ENCODE measurements around the gene ARHGAP15.

The ARHGAP15 gene

DNA sequence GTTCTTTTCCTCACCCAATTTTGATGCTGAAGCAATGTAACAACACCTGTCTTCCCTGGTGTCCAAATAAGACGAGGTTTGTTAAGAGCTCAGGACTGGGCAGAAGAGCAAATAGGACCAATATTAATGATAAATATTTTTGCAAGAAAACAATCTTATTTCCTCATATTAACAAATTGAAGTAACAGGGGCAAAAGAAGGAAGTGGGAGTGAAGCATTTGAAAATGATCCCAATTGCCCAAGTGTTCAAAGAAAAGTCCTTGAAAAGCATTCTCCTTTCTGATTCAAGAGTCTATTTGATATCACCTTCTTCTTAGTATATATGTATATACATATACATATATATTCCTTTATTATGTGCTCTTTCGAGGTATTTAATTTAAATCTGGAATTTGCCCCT is 418.8 kb downstream of the ARHGAP15 start:
- ChIA-PET POLR2A (ENCODE audit: low non-redundant PET) (no interaction called here), CTCF (no interaction called here)
- TF ChIP-seq, protein P1, sequence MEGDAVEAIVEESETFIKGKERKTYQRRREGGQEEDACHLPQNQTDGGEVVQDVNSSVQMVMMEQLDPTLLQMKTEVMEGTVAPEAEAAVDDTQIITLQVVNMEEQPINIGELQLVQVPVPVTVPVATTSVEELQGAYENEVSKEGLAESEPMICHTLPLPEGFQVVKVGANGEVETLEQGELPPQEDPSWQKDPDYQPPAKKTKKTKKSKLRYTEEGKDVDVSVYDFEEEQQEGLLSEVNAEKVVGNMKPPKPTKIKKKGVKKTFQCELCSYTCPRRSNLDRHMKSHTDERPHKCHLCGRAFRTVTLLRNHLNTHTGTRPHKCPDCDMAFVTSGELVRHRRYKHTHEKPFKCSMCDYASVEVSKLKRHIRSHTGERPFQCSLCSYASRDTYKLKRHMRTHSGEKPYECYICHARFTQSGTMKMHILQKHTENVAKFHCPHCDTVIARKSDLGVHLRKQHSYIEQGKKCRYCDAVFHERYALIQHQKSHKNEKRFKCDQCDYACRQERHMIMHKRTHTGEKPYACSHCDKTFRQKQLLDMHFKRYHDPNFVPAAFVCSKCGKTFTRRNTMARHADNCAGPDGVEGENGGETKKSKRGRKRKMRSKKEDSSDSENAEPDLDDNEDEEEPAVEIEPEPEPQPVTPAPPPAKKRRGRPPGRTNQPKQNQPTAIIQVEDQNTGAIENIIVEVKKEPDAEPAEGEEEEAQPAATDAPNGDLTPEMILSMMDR (conservative IDR thresholded peaks at IDR 0.05; ENCODE audit: low read depth) = no peak
- H3K27ac ChIP-seq = no peak overlapping the region
- DNase-seq (ENCODE audit: low spot score) = no peak

DNA sequence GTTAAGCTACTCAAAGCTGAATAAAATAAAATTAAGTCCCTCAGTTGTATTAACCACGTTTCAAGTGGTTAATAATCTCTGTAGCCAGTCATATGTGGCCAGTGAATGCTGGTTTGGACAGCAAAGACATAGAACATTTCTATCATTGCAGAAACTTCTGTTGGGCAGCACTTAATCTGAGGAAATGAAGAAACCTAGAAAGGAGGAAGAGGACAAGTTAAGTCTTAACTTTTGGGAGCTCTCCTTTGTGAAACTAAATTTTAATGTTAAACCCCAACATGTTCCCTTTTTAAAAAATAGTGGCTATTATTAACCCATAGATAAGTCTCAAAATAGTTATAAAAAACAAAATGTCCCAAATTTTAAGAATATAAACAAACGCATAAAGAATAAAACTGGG is 421.3 kb downstream of the ARHGAP15 start:
- ChIA-PET POLR2A (ENCODE audit: low non-redundant PET) (no interaction called here), CTCF (no interaction called here)
- H3K27ac ChIP-seq = no peak overlapping the region
- TF ChIP-seq, protein P1 (conservative IDR thresholded peaks at IDR 0.05; ENCODE audit: low read depth) = no peak
- no peak for DNase-seq (ENCODE audit: low spot score)

DNA sequence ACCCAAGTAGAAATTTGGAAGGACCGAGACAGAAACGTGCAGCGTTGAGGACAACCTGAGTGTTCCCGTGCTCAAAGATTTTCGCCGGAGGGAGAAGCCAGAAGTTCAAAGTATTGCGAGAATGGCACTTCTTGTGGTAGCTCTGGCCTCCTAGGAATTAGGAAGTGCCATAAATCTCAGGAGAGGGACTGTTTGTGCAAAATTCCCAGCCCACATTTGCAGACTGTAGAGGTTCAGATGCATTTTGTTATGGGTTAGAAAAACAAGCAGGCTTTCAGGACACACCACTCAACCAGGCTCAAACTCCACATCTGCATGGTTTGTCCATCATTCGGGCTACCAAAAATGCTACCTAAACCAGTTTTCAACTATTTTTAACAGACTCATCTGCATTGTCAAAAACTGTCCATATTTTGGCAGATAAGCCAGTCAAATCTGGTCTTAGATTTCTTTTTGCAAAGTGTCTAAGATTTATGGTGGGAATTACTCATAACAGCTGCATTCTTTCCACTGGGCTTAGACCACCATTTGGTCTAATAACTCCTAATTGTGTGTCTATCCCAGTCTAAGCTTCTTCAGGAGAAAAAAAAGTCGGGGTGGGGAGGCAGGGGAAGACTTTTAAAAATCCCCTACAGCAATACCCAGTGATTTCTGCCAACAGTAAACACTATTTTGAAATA is 422.9 kb downstream of the ARHGAP15 start:
- TF ChIP-seq, protein P1 (conservative IDR thresholded peaks at IDR 0.05; ENCODE audit: low read depth) = no peak
- CTCF ChIA-PET = no interaction called here
- POLR2A ChIA-PET (ENCODE audit: low non-redundant PET) = no interaction called here
- no peak overlapping the region for H3K27ac ChIP-seq
- no peak for DNase-seq (ENCODE audit: low spot score)

DNA sequence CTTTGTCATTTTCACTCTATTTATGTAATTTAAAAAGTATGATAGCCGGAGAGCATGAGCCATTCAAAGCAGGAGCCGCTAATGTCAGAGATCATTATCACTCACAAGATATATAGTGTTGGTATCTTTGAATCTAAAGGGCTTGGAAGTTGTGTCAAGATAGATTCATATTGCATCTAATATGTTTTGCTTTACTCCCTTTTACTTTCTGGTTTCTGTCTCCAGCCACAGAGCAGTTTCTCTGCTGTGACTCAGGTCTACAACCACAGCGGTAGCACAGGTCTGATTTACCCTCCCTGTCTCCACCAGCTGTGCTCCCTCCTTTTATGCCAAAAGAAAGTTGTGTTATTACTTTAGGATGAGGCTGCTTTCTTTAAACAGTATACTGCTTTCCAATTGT is 424.0 kb downstream of the ARHGAP15 start:
- no peak for DNase-seq (ENCODE audit: low spot score)
- CTCF ChIA-PET = no interaction called here
- TF ChIP-seq, protein P1 (conservative IDR thresholded peaks at IDR 0.05; ENCODE audit: low read depth) = no peak
- POLR2A ChIA-PET (ENCODE audit: low non-redundant PET) = no interaction called here
- no peak overlapping the region for H3K27ac ChIP-seq

DNA sequence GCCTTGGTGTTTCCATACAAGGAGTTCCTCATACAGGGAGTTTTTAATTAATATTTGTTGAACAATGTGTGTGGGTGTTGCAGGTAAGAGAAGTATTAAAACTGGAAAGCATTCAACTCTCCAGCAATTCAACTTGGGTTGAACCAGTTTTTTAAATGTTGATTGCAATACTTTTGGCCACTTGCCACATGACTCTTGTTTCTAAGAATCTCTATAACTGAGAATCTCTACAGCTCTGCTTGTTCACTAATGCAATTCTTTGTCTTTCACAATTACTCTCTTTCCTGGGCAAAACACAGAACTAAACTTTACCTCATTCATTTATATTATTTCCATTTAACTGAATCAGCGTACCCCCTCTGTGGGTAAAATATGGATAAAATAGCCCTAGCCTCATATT is 429.4 kb downstream of the ARHGAP15 start:
- ChIA-PET CTCF (no interaction called here), POLR2A (ENCODE audit: low non-redundant PET) (no interaction called here)
- no peak overlapping the region for H3K27ac ChIP-seq
- TF ChIP-seq, protein P1 (conservative IDR thresholded peaks at IDR 0.05; ENCODE audit: low read depth) = no peak
- peak; percentile 16 for DNase-seq (ENCODE audit: low spot score)

DNA sequence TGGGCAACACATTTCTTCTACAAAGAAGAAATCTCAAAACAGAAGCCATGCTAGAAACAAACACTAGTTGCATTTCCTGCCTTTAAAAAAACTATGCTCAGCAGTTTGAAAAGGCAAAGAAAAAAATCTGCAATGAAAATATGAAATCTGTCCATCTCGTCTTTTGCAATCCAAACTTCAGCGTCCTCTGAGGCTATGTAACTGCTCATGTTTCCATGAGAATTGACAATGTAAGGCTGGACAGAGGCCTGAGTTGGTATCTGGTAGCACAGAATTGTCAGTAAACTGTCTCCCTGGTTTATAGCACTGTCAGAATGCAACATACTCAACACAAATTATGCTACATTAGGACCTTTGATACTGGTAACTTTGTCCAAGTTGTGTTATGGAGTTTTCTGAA is 429.9 kb downstream of the ARHGAP15 start:
- DNase-seq (ENCODE audit: low spot score) = no peak
- POLR2A ChIA-PET (ENCODE audit: low non-redundant PET) = no interaction called here
- TF ChIP-seq, protein P1 (conservative IDR thresholded peaks at IDR 0.05; ENCODE audit: low read depth) = no peak
- no peak overlapping the region for H3K27ac ChIP-seq
- CTCF ChIA-PET = no interaction called here

Data from RWPE1 (cell line).